Measurements from ENCODE around the gene MAP3K8.

DNA sequence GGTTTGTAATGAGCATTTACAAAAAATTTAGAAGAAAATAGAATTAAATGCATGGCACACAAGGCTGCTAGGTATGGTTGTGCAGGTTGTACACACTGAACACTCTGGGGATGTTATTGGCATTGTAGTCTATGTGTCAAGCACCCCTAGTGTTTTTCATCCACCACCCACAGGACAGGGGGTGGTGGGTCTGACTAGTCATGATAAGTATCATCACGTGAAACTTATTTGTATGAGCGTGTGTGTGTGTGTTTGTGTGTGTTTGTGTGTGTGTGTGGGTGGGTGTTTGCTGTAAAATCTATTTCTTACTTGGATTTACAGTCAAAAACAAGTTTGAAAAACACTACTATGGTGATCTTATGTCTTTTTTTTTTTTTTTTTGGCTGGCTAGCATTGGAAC is 66.5 kb downstream of the MAP3K8 start:
- TF ChIP-seq, protein P1, sequence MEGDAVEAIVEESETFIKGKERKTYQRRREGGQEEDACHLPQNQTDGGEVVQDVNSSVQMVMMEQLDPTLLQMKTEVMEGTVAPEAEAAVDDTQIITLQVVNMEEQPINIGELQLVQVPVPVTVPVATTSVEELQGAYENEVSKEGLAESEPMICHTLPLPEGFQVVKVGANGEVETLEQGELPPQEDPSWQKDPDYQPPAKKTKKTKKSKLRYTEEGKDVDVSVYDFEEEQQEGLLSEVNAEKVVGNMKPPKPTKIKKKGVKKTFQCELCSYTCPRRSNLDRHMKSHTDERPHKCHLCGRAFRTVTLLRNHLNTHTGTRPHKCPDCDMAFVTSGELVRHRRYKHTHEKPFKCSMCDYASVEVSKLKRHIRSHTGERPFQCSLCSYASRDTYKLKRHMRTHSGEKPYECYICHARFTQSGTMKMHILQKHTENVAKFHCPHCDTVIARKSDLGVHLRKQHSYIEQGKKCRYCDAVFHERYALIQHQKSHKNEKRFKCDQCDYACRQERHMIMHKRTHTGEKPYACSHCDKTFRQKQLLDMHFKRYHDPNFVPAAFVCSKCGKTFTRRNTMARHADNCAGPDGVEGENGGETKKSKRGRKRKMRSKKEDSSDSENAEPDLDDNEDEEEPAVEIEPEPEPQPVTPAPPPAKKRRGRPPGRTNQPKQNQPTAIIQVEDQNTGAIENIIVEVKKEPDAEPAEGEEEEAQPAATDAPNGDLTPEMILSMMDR (IDR thresholded peaks at IDR 0.05): no peak
- no peak for TF ChIP-seq POLR2A (IDR thresholded peaks at IDR 0.05)
